ENCODE measurements around the gene COL25A1. TPM values are rescaled to one million over a fixed set of nuclear protein-coding genes. Genes with fewer than 3 reads are reported as not detected.

Gene COL25A1
- total RNA-seq, 1 experiment from 2014 or later: not detected

DNA sequence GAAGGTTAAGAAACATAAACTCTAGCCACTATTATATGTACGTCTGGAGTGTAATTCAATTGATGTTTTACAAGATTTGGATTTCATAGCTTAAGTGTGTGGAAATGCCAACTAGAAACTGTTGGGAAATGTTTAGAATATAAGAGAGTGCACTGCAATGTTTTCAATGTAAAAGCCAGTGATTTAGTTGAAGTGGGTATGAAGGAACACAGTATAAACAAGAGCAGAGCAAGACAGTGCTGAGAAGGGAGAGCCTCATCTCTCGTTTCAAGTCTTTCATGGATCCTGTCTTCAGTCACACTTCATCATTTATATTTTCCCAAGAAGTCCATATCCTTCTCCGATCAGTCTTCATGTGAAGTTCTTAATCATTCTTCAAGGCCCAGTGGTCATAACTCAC is 375.7 kb downstream of the COL25A1 start:
- intact Hi-C loops (cut with micrococcal nuclease): no loop called here
- DNase-seq (ENCODE audit: low read depth, low spot score) (no peak), ATAC-seq (no peak)
- no peaks in the 10 kb centered on the region for H3K9me2 ChIP-seq (ENCODE audit: insufficient read depth)
- H3K27me3 ChIP-seq (ENCODE audit: insufficient read depth, low read length): peaks cover 58% of the 10 kb centered on the region
- no peaks in the 10 kb centered on the region for H3K4me1 ChIP-seq (ENCODE audit: control insufficient read depth in 1 of 2, insufficient read depth in 2 of 2, low read length in 2 of 2)
- no peak overlapping the region for H3K27ac ChIP-seq (ENCODE audit: low read depth, low read length)
- CTCF ChIA-PET: no interaction called here
- no peak for TF ChIP-seq SIN3A (IDR thresholded peaks at IDR 0.05; ENCODE audit: low read depth)
- H3K9me3 ChIP-seq (ENCODE audit: control insufficient read depth in 1 of 2, insufficient read depth in 1 of 2, low read depth in 1 of 2, low read length in 2 of 2): no peaks in the 10 kb centered on the region
- H3K79me2 ChIP-seq (ENCODE audit: insufficient read depth, low read length): no peaks in the 10 kb centered on the region
- RAD21 ChIA-PET (ENCODE audit: low non-redundant PET in 1 of 2, low total read pairs in 2 of 2, uncharacterized antibody in 2 of 2, unreplicated experiment in 2 of 2): no interaction called here
- POLR2A ChIA-PET: no interaction called here
- no peak overlapping the region for H2AFZ ChIP-seq (ENCODE audit: low read depth, low read length, poor library complexity, severe bottlenecking)
- no peak overlapping the region for H3K4me2 ChIP-seq (ENCODE audit: low read length)
- H4K20me1 ChIP-seq (ENCODE audit: insufficient read depth): no peaks in the 10 kb centered on the region
- H3K9ac ChIP-seq (ENCODE audit: low read length): no peak overlapping the region
- BruUV-seq (replicated peaks): no TSS peak
- no peaks in the 10 kb centered on the region for H3K36me3 ChIP-seq (ENCODE audit: control insufficient read depth in 1 of 2, insufficient read depth in 2 of 2, low read length in 2 of 2)
- H3K4me3 ChIP-seq (replicated peaks in 1 of 2; ENCODE audit: low read depth in 1 of 2, low read length in 2 of 2): no peak overlapping the region

DNA sequence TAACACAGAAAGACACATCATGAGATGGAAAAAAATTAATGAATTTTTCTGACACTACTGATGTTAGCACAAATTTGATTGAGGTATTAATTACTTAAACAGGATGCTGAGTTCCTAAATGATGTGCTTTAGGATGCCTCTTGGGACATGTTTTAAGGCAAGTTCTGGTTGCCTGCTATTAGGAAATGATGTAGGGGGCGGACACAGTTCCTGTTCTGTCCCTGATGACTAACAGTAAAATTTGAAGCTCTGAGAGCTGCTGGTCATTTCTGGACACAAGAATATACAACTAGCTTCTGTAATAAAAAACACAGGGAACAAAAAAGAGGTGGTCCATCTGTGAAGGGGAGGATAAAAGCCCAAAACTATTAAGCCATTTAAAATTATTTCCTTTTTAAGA is 376.4 kb downstream of the COL25A1 start:
- CTCF ChIA-PET: no interaction called here
- POLR2A ChIA-PET: no interaction called here
- TF ChIP-seq, protein P1, sequence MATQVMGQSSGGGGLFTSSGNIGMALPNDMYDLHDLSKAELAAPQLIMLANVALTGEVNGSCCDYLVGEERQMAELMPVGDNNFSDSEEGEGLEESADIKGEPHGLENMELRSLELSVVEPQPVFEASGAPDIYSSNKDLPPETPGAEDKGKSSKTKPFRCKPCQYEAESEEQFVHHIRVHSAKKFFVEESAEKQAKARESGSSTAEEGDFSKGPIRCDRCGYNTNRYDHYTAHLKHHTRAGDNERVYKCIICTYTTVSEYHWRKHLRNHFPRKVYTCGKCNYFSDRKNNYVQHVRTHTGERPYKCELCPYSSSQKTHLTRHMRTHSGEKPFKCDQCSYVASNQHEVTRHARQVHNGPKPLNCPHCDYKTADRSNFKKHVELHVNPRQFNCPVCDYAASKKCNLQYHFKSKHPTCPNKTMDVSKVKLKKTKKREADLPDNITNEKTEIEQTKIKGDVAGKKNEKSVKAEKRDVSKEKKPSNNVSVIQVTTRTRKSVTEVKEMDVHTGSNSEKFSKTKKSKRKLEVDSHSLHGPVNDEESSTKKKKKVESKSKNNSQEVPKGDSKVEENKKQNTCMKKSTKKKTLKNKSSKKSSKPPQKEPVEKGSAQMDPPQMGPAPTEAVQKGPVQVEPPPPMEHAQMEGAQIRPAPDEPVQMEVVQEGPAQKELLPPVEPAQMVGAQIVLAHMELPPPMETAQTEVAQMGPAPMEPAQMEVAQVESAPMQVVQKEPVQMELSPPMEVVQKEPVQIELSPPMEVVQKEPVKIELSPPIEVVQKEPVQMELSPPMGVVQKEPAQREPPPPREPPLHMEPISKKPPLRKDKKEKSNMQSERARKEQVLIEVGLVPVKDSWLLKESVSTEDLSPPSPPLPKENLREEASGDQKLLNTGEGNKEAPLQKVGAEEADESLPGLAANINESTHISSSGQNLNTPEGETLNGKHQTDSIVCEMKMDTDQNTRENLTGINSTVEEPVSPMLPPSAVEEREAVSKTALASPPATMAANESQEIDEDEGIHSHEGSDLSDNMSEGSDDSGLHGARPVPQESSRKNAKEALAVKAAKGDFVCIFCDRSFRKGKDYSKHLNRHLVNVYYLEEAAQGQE (IDR thresholded peaks at IDR 0.05; ENCODE audit: low read depth): no peak
- no peak for TF ChIP-seq JUND (IDR thresholded peaks at IDR 0.05)
- TF ChIP-seq RAD21 (IDR thresholded peaks at IDR 0.05; ENCODE audit: low read depth): no peak
- TF ChIP-seq, protein P2, sequence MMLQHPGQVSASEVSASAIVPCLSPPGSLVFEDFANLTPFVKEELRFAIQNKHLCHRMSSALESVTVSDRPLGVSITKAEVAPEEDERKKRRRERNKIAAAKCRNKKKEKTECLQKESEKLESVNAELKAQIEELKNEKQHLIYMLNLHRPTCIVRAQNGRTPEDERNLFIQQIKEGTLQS (IDR thresholded peaks at IDR 0.05): no peak
- no peak for TF ChIP-seq ZNF274 (IDR thresholded peaks at IDR 0.05; ENCODE audit: low read depth, low read length)
- TF ChIP-seq EGR1 (IDR thresholded peaks at IDR 0.05; ENCODE audit: low read depth): no peak
- no peak for TF ChIP-seq EZH2phosphoT487 (IDR thresholded peaks at IDR 0.05; ENCODE audit: borderline replicate concordance)
- TF ChIP-seq SIN3A (IDR thresholded peaks at IDR 0.05; ENCODE audit: low read depth): no peak
- TF ChIP-seq CEBPB (IDR thresholded peaks at IDR 0.05; ENCODE audit: low read depth): no peak
- no peak for TF ChIP-seq ELF1 (IDR thresholded peaks at IDR 0.05; ENCODE audit: borderline replicate concordance, low read depth)
- TF ChIP-seq CBX3 (IDR thresholded peaks at IDR 0.05; ENCODE audit: low read depth): no peak
- TF ChIP-seq, protein P3, sequence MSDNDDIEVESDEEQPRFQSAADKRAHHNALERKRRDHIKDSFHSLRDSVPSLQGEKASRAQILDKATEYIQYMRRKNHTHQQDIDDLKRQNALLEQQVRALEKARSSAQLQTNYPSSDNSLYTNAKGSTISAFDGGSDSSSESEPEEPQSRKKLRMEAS (IDR thresholded peaks at IDR 0.05): no peak
- TF ChIP-seq, protein P4, sequence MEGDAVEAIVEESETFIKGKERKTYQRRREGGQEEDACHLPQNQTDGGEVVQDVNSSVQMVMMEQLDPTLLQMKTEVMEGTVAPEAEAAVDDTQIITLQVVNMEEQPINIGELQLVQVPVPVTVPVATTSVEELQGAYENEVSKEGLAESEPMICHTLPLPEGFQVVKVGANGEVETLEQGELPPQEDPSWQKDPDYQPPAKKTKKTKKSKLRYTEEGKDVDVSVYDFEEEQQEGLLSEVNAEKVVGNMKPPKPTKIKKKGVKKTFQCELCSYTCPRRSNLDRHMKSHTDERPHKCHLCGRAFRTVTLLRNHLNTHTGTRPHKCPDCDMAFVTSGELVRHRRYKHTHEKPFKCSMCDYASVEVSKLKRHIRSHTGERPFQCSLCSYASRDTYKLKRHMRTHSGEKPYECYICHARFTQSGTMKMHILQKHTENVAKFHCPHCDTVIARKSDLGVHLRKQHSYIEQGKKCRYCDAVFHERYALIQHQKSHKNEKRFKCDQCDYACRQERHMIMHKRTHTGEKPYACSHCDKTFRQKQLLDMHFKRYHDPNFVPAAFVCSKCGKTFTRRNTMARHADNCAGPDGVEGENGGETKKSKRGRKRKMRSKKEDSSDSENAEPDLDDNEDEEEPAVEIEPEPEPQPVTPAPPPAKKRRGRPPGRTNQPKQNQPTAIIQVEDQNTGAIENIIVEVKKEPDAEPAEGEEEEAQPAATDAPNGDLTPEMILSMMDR (IDR thresholded peaks at IDR 0.05 in 2 of 3, conservative IDR thresholded peaks at IDR 0.05 in 1 of 3; ENCODE audit: borderline replicate concordance in 1 of 3, insufficient read depth in 1 of 3, low read depth in 2 of 3, low read length in 2 of 3): no peak
- TF ChIP-seq EZH2 (IDR thresholded peaks at IDR 0.05): no peak
- no peak for TF ChIP-seq SP1 (IDR thresholded peaks at IDR 0.05; ENCODE audit: low read depth)
- no peak for TF ChIP-seq YY1 (IDR thresholded peaks at IDR 0.05; ENCODE audit: extremely low read depth, insufficient replicate concordance, low read depth, low read length)
- no peak overlapping the region for H2AFZ ChIP-seq (ENCODE audit: low read depth, low read length, poor library complexity, severe bottlenecking)
- no peak overlapping the region for H3K9ac ChIP-seq (ENCODE audit: low read length)
- H3K27ac ChIP-seq (ENCODE audit: low read depth, low read length): no peak overlapping the region
- H3K4me3 ChIP-seq (replicated peaks in 1 of 2; ENCODE audit: low read depth in 1 of 2, low read length in 2 of 2): no peak overlapping the region
- no TSS peak for BruUV-seq (replicated peaks)
- H3K9me3 ChIP-seq (ENCODE audit: control insufficient read depth in 1 of 2, insufficient read depth in 1 of 2, low read depth in 1 of 2, low read length in 2 of 2): no peaks in the 10 kb centered on the region
- no peaks in the 10 kb centered on the region for H3K36me3 ChIP-seq (ENCODE audit: control insufficient read depth in 1 of 2, insufficient read depth in 2 of 2, low read length in 2 of 2)
- DNase-seq (ENCODE audit: low read depth, low spot score) (no peak), ATAC-seq (no peak)
- H3K79me2 ChIP-seq (ENCODE audit: insufficient read depth, low read length): no peaks in the 10 kb centered on the region
- H3K4me2 ChIP-seq (ENCODE audit: low read length): no peak overlapping the region
- H4K20me1 ChIP-seq (ENCODE audit: insufficient read depth): no peaks in the 10 kb centered on the region
- no peaks in the 10 kb centered on the region for H3K9me2 ChIP-seq (ENCODE audit: insufficient read depth)
- intact Hi-C loops (cut with micrococcal nuclease): no loop called here
- H3K4me1 ChIP-seq (ENCODE audit: control insufficient read depth in 1 of 2, insufficient read depth in 2 of 2, low read length in 2 of 2): no peaks in the 10 kb centered on the region
- H3K27me3 ChIP-seq (ENCODE audit: insufficient read depth, low read length): peaks cover 52% of the 10 kb centered on the region
- RAD21 ChIA-PET (ENCODE audit: low non-redundant PET in 1 of 2, low total read pairs in 2 of 2, uncharacterized antibody in 2 of 2, unreplicated experiment in 2 of 2): no interaction called here
